K562 (cell line): ENCODE results near the gene MSI1. TPM values are rescaled to one million over a fixed set of nuclear protein-coding genes. Genes with fewer than 3 reads are reported as not detected.
A peak's percentile ranks its signal among the peaks of the same experiment; 100 is the strongest.

ENCODE experiments used
- CBFA2T2 ChIP-seq: fragments of 450-650 bp; conservative IDR thresholded peaks from 2 replicates; pipeline ENCODE4 v1.6.1; 2017; ENCODE audit warnings: mild to moderate bottlenecking
- CBX2 ChIP-seq: fragments of 200-600 bp; sonication (generic); IDR thresholded peaks from one replicate; pipeline ENCODE4 v1.6.1; 2012; ENCODE audit warnings: mild to moderate bottlenecking, low read length, inconsistent platforms; ENCODE audit not compliant: insufficient read depth, poor library complexity, severe bottlenecking
- CHD1 ChIP-seq: fragments of 200-600 bp; sonication (generic); IDR thresholded peaks from one replicate; pipeline ENCODE4 v1.6.1; 2012; ENCODE audit warnings: mild to moderate bottlenecking, moderate library complexity, low read length, inconsistent platforms
- CHD4 ChIP-seq: fragments of 200-600 bp; sonication (generic); IDR thresholded peaks from 3 replicates; pipeline ENCODE4 v1.6.1; 2012; ENCODE audit warnings: low read depth, mild to moderate bottlenecking, mixed read lengths, low read length, inconsistent platforms; ENCODE audit not compliant: insufficient read depth, insufficient replicate concordance, poor library complexity, severe bottlenecking
- CTBP1 ChIP-seq: fragments of 450-650 bp; IDR thresholded peaks from 2 replicates; pipeline ENCODE4 v1.6.1; 2016; ENCODE audit warnings: borderline replicate concordance
- FOSL1 ChIP-seq: fragments of 200-800 bp; sonication (Bioruptor generic); conservative IDR thresholded peaks from 2 replicates; pipeline ENCODE4 v1.6.1; 2016; ENCODE audit warnings: missing genetic modification characterization, missing compliant biosample characterization
- FOXK1 ChIP-seq: sonication (generic); formaldehyde crosslinking; IDR thresholded peaks from 2 replicates; pipeline ENCODE4 v1.8.0; 2022; ENCODE audit warnings: missing genetic modification reagents, mild to moderate bottlenecking, borderline replicate concordance
- GMEB1 ChIP-seq: fragments of 250-450 bp; sonication (Bioruptor Pico); IDR thresholded peaks from 2 replicates; pipeline ENCODE4 v1.4.0; 2020; ENCODE audit warnings: mild to moderate bottlenecking
- HNRNPLL ChIP-seq: fragments of 200-400 bp; formaldehyde crosslinking; IDR thresholded peaks from 2 replicates; pipeline ENCODE4 v1.6.1; 2017; ENCODE audit warnings: low read length, low read depth, mild to moderate bottlenecking; ENCODE audit not compliant: poor library complexity, severe bottlenecking
- KAT2B ChIP-seq: IDR thresholded peaks from one replicate; pipeline ENCODE4 v1.6.1; 2012; ENCODE audit warnings: low read depth, mild to moderate bottlenecking, control low read depth, inconsistent platforms, low read length, moderate library complexity
- MAFF ChIP-seq: IDR thresholded peaks from 2 replicates; pipeline ENCODE4 v1.6.1; 2012; ENCODE audit warnings: low read length, improper control_type of control experiment
- NCOA1 ChIP-seq: fragments of 450-650 bp; IDR thresholded peaks from 2 replicates; pipeline ENCODE4 v1.6.1; 2016; ENCODE audit warnings: low read depth
- NELFE ChIP-seq: IDR thresholded peaks from 2 replicates; pipeline ENCODE4 v1.6.1; 2011; ENCODE audit warnings: mild to moderate bottlenecking; ENCODE audit not compliant: insufficient read depth, insufficient read length
- SMC3 ChIP-seq: conservative IDR thresholded peaks from 2 replicates; pipeline ENCODE4 v1.6.1; 2011; ENCODE audit warnings: low read depth, low read length, improper control_type of control experiment; ENCODE audit not compliant: insufficient read depth
- SP1 ChIP-seq: sonication (generic); formaldehyde crosslinking; IDR thresholded peaks from 2 replicates; pipeline ENCODE4 v1.8.1; 2022; ENCODE audit warnings: mild to moderate bottlenecking, missing genetic modification reagents
- SREBF1 ChIP-seq: fragments of 150-350 bp; IDR thresholded peaks from 2 replicates; pipeline ENCODE4 v1.6.1; 2014; ENCODE audit warnings: antibody characterized with exemption, low read depth, low read length, borderline replicate concordance
- TCF3 ChIP-seq: sonication (generic); formaldehyde crosslinking; IDR thresholded peaks from 2 replicates; pipeline ENCODE4 v1.4.0; 2020; ENCODE audit warnings: mild to moderate bottlenecking, missing genetic modification reagents
- TEAD2 ChIP-seq: fragments of 450-650 bp; IDR thresholded peaks from 2 replicates; pipeline ENCODE4 v1.6.1; 2016; ENCODE audit warnings: missing genetic modification characterization, control low read depth, missing compliant biosample characterization
- TOE1 ChIP-seq, 2 experiments: fragments of 450-650 bp in 1 of 2; sonication (generic) in 1 of 2; formaldehyde crosslinking in 1 of 2; IDR thresholded peaks; 2 replicates each; pipeline versions ENCODE4 v1.7.1 to v1.8.0; 2016 to 2022; ENCODE audit warnings: borderline replicate concordance in 2 of 2, mild to moderate bottlenecking in 2 of 2, antibody characterized with exemption in 1 of 2, inconsistent platforms in 1 of 2, low read depth in 1 of 2, missing genetic modification reagents in 1 of 2, moderate library complexity in 1 of 2
- TRIM24 ChIP-seq, 2 experiments: fragments of 450-650 bp; IDR thresholded peaks; 2 replicates each; pipeline ENCODE4 v1.6.1; 2016
- ZNF696 ChIP-seq: fragments of 250-450 bp; sonication (Bioruptor Pico); conservative IDR thresholded peaks from 2 replicates; pipeline ENCODE4 v1.4.0; 2020; ENCODE audit warnings: mild to moderate bottlenecking, moderate library complexity
- polyA plus RNA-seq, 8 experiments: library from polyadenylated mRNA; depleted of rRNA in 4 of 8; stranded (reverse) in 5 of 8; unstranded in 3 of 8; fragments of >200 nt; fragmentation: Nextera tagmentation in 2 of 8; fragmentation: Illumina TruSeq in 1 of 8; extraction: Ambion mirVana in 2 of 8; extraction: Trizol in 1 of 8; gene quantifications; 2 replicates each; pipeline versions ENCODE4 v1.2.1 to v1.2.3, GENCODE V29; 2011 to 2014; ENCODE audit warnings: inconsistent platforms in 1 of 8, missing spikeins in 1 of 8
- total RNA-seq, 7 experiments: library from RNA; depleted of rRNA in 6 of 7; stranded (reverse); fragments of >200 nt in 6 of 7; fragmentation: Illumina TruSeq in 2 of 7; extraction: Trizol in 2 of 7; gene quantifications; 2 replicates each; pipeline versions ENCODE4 v1.2.1 to v1.2.3, GENCODE V29; 2011 to 2021; ENCODE audit warnings: low replicate concordance in 1 of 7
- TF ChIP-seq, protein P1 (sequence below), 2 experiments: fragments of 450-650 bp in 1 of 2; sonication (generic) in 1 of 2; formaldehyde crosslinking in 1 of 2; IDR thresholded peaks in 1 of 2; conservative IDR thresholded peaks in 1 of 2; 2 replicates each; pipeline versions ENCODE4 v1.6.1 to v1.8.1; 2016 to 2023; ENCODE audit warnings: mild to moderate bottlenecking in 2 of 2, moderate library complexity in 2 of 2, inconsistent platforms in 1 of 2, missing genetic modification reagents in 1 of 2
- TF ChIP-seq, protein P2 (sequence below), 2 experiments: fragments of 200-800 bp in 1 of 2; sonication (Bioruptor generic) in 1 of 2; sonication (generic) in 1 of 2; formaldehyde crosslinking in 1 of 2; IDR thresholded peaks in 1 of 2; conservative IDR thresholded peaks in 1 of 2; 2 replicates each; pipeline versions ENCODE4 v1.5.0 to v1.6.1; 2016 to 2020; ENCODE audit warnings: missing compliant biosample characterization in 1 of 2, missing genetic modification characterization in 1 of 2, missing genetic modification reagents in 1 of 2

MSI1 gene
- total and polyA plus RNA-seq, 9 of the 15 experiments (the other 6 are each of a cell fraction or from before 2014, with no cell fraction given) = 0.16 TPM; not detected in 8

DNA sequence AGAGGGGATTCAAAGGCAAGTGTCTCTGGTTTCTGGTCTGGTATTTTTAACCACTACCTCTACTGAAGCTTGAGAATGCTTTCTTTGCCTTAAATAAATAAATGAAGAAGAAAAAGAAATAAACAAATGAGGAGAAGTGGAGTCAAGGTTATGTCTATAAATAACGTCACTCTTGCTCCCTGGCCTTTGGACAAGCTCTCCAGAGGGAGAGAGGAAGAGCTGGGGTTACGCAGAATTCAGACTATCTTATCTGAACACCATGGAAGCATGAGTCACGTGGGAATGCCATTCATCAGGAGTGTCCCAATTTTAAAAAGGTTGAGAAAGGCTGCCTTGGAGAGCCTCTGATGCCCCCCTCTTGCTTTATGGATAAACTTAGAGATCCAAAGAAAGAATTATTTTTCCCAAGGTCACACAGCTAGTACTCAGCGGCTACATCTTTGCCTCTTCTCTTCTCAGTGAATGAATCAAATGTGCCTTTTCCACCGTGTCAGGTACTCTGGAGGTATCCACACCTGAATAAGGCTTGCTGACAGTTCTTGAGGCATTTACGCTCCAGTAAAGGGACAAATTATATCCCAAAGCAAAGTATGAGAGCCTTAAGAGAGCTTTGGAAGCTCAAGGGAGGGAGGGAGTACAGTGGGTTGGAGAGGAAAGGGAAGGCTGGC lies 12.9 kb upstream of the MSI1 start (continued):
- no peak for TF ChIP-seq SMC3
- no peak for TF ChIP-seq SP1
- TF ChIP-seq TCF3 (CRISPR knock-in tag) = peak; percentile 86
- TF ChIP-seq CHD1 = no peak
- TF ChIP-seq SREBF1 = no peak
- TF ChIP-seq FOXK1 (CRISPR knock-in tag) = no peak
- no peak for TF ChIP-seq KAT2B
- TF ChIP-seq, protein P1, sequence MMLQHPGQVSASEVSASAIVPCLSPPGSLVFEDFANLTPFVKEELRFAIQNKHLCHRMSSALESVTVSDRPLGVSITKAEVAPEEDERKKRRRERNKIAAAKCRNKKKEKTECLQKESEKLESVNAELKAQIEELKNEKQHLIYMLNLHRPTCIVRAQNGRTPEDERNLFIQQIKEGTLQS (IDR thresholded peaks at IDR 0.05) = peak; percentile 81
- TF ChIP-seq, protein P1 (CRISPR knock-in tag; conservative IDR thresholded peaks at IDR 0.05) = 0 out of 2 replicates have a peak, but pooled peaks have one; percentile 47
- peak; percentile 73; the same call in 1 of the 2 replicates for TF ChIP-seq TOE1 (IDR thresholded peaks at IDR 0.05; ENCODE audit: borderline replicate concordance)
- no peak for TF ChIP-seq TOE1 (CRISPR knock-in tag; IDR thresholded peaks at IDR 0.05; ENCODE audit: borderline replicate concordance, low read depth)
- TF ChIP-seq CHD4 = no peak
- TF ChIP-seq ZNF696 = no peak
- TF ChIP-seq MAFF = no peak
- no peak for TF ChIP-seq NCOA1
- no peak for TF ChIP-seq CBX2
- TF ChIP-seq GMEB1 (CRISPR knock-in tag) = no peak
- no peak for TF ChIP-seq TEAD2 (tag)
- TF ChIP-seq FOSL1 = peak; percentile 92
- TF ChIP-seq HNRNPLL = no peak
- TF ChIP-seq CBFA2T2 = peak; percentile 67
- TF ChIP-seq NELFE = no peak
- TF ChIP-seq TRIM24 (IDR thresholded peaks at IDR 0.05) = peak; percentile 37 to 57; a peak in 1 of 4 replicates
- TF ChIP-seq CTBP1 = peak; percentile 65; the same call in 1 of the 2 replicates
- TF ChIP-seq, protein P2, sequence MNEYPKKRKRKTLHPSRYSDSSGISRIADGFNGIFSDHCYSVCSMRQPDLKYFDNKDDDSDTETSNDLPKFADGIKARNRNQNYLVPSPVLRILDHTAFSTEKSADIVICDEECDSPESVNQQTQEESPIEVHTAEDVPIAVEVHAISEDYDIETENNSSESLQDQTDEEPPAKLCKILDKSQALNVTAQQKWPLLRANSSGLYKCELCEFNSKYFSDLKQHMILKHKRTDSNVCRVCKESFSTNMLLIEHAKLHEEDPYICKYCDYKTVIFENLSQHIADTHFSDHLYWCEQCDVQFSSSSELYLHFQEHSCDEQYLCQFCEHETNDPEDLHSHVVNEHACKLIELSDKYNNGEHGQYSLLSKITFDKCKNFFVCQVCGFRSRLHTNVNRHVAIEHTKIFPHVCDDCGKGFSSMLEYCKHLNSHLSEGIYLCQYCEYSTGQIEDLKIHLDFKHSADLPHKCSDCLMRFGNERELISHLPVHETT (CRISPR knock-in tag; conservative IDR thresholded peaks at IDR 0.05 in 1 of 2, IDR thresholded peaks at IDR 0.05 in 1 of 2) = no peak
